HepG2 (cell line): Measurements from ENCODE around the gene P2RY6. TPM values are rescaled to one million over a fixed set of nuclear protein-coding genes. Genes with fewer than 3 reads are reported as not detected.

Experiments used
- EZH2 ChIP-seq: conservative IDR thresholded peaks from 2 replicates; pipeline ENCODE4 v1.6.1; 2012; ENCODE audit warnings: mild to moderate bottlenecking, low read depth, low read length, moderate library complexity
- KDM3A ChIP-seq: IDR thresholded peaks from 2 replicates; pipeline ENCODE4 v1.6.1; 2018; ENCODE audit warnings: low read depth, missing compliant biosample characterization
- MEF2D ChIP-seq: sonication (generic); formaldehyde crosslinking; IDR thresholded peaks from 2 replicates; pipeline ENCODE4 v1.5.1; 2020; ENCODE audit warnings: mild to moderate bottlenecking, missing genetic modification reagents
- MIER2 ChIP-seq: IDR thresholded peaks from 2 replicates; pipeline ENCODE4 v1.6.1; 2016; ENCODE audit warnings: missing biosample characterization, missing genetic modification reagents
- PAF1 ChIP-seq: IDR thresholded peaks from 2 replicates; pipeline ENCODE4 v1.6.1; 2016; ENCODE audit warnings: missing genetic modification reagents, missing compliant biosample characterization
- RFX1 ChIP-seq: fragments of 450-650 bp; IDR thresholded peaks from 2 replicates; pipeline ENCODE4 v1.6.1; 2017
- SIN3B ChIP-seq: fragments of 150-350 bp; IDR thresholded peaks from 2 replicates; pipeline ENCODE4 v1.6.1; 2014; ENCODE audit warnings: low read length
- SMARCC2 ChIP-seq: fragments of 450-650 bp; IDR thresholded peaks from 2 replicates; pipeline ENCODE4 v1.6.1; 2017; ENCODE audit warnings: antibody characterized with exemption, mild to moderate bottlenecking
- SNAPC5 ChIP-seq: sonication (generic); formaldehyde crosslinking; IDR thresholded peaks from 2 replicates; pipeline ENCODE4 v1.8.1; 2023; ENCODE audit warnings: mild to moderate bottlenecking, missing genetic modification reagents, borderline replicate concordance
- STAT5B ChIP-seq: sonication (generic); formaldehyde crosslinking; IDR thresholded peaks from 2 replicates; pipeline ENCODE4 v1.4.0; 2020; ENCODE audit warnings: missing genetic modification reagents
- THAP11 ChIP-seq: IDR thresholded peaks from 2 replicates; pipeline ENCODE4 v1.6.1; 2016; ENCODE audit warnings: missing biosample characterization, missing genetic modification reagents
- ZBTB40 ChIP-seq, 2 experiments: fragments of 450-650 bp in 1 of 2; sonication (generic) in 1 of 2; formaldehyde crosslinking in 1 of 2; IDR thresholded peaks; 2 replicates each; pipeline versions ENCODE4 v1.6.1 to v1.8.0; 2016 to 2022; ENCODE audit warnings: antibody characterized with exemption in 1 of 2, mild to moderate bottlenecking in 1 of 2, missing genetic modification reagents in 1 of 2
- ZNF180 ChIP-seq: sonication (generic); formaldehyde crosslinking; IDR thresholded peaks from 2 replicates; pipeline ENCODE4 v1.4.0; 2020; ENCODE audit warnings: low read depth, missing genetic modification reagents, borderline replicate concordance
- ZNF230 ChIP-seq: sonication (generic); formaldehyde crosslinking; IDR thresholded peaks from 2 replicates; pipeline ENCODE4 v1.4.0; 2020; ENCODE audit warnings: mild to moderate bottlenecking, missing genetic modification reagents
- ZNF543 ChIP-seq: sonication (generic); formaldehyde crosslinking; IDR thresholded peaks from 2 replicates; pipeline ENCODE4 v1.4.0; 2020; ENCODE audit warnings: mild to moderate bottlenecking, missing genetic modification reagents
- ZNF616 ChIP-seq: sonication (generic); formaldehyde crosslinking; IDR thresholded peaks from 2 replicates; pipeline ENCODE4 v1.5.0; 2020; ENCODE audit warnings: low read depth, mild to moderate bottlenecking, missing genetic modification reagents
- ZNF761 ChIP-seq: sonication (generic); formaldehyde crosslinking; conservative IDR thresholded peaks from 2 replicates; pipeline ENCODE4 v1.4.0; 2020; ENCODE audit warnings: mild to moderate bottlenecking, missing genetic modification reagents
- polyA plus RNA-seq, 8 experiments: library from polyadenylated mRNA; depleted of rRNA in 3 of 8; stranded (reverse) in 7 of 8; unstranded in 1 of 8; fragments of >200 nt; fragmentation: Illumina TruSeq in 4 of 8; extraction: Trizol in 4 of 8; gene quantifications; 2 replicates each; pipeline versions ENCODE4 v1.2.1 to v1.2.3, GENCODE V29; 2011 to 2016; ENCODE audit warnings: low read depth in 4 of 8, missing spikeins in 1 of 8, mixed read lengths in 1 of 8; ENCODE audit not compliant: insufficient read depth in 1 of 8
- total RNA-seq, 5 experiments: library from RNA; depleted of rRNA; stranded (reverse); fragments of >200 nt; fragmentation: Illumina TruSeq; extraction: Trizol; gene quantifications; 2 replicates each; pipeline ENCODE4 v1.2.3, GENCODE V29; 2016; ENCODE audit warnings: low read depth in 1 of 5
- TF ChIP-seq, protein P1 (sequence below): sonication (generic); formaldehyde crosslinking; IDR thresholded peaks from 2 replicates; pipeline ENCODE4 v1.4.0; 2020; ENCODE audit warnings: missing genetic modification reagents
- TF ChIP-seq, protein P2 (sequence below): IDR thresholded peaks from 2 replicates; pipeline ENCODE4 v1.6.1; 2018; ENCODE audit warnings: missing genetic modification reagents

Gene P2RY6
- total and polyA plus RNA-seq, 2 of the 13 experiments (the other 11 are each of a cell fraction or from before 2014, with no cell fraction given): 0.09 to 0.29 TPM

- TF ChIP-seq ZBTB40 (IDR thresholded peaks at IDR 0.05): no peak
- TF ChIP-seq ZBTB40 (CRISPR knock-in tag; IDR thresholded peaks at IDR 0.05): no peak
- TF ChIP-seq SMARCC2: no peak
- TF ChIP-seq STAT5B (CRISPR knock-in tag): no peak
- TF ChIP-seq ZNF230 (CRISPR knock-in tag): peak; percentile 63; the same call in 1 of the 2 replicates
- TF ChIP-seq, protein P1, sequence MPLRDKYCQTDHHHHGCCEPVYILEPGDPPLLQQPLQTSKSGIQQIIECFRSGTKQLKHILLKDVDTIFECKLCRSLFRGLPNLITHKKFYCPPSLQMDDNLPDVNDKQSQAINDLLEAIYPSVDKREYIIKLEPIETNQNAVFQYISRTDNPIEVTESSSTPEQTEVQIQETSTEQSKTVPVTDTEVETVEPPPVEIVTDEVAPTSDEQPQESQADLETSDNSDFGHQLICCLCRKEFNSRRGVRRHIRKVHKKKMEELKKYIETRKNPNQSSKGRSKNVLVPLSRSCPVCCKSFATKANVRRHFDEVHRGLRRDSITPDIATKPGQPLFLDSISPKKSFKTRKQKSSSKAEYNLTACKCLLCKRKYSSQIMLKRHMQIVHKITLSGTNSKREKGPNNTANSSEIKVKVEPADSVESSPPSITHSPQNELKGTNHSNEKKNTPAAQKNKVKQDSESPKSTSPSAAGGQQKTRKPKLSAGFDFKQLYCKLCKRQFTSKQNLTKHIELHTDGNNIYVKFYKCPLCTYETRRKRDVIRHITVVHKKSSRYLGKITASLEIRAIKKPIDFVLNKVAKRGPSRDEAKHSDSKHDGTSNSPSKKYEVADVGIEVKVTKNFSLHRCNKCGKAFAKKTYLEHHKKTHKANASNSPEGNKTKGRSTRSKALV: no peak
- no peak for TF ChIP-seq ZNF180 (CRISPR knock-in tag)
- TF ChIP-seq PAF1 (CRISPR knock-in tag): no peak
- peak; percentile 59; the same call in 1 of the 2 replicates for TF ChIP-seq THAP11 (CRISPR knock-in tag)
- TF ChIP-seq ZNF761 (CRISPR knock-in tag): 0 out of 2 replicates have a peak, but pooled peaks have one; percentile 54
- no peak; the same call in 1 of the 2 replicates for TF ChIP-seq KDM3A (CRISPR knock-in tag)
- no peak for TF ChIP-seq SIN3B
- peak; percentile 70 for TF ChIP-seq MEF2D (CRISPR knock-in tag)
- peak; percentile 44; the same call in 1 of the 2 replicates for TF ChIP-seq ZNF543 (CRISPR knock-in tag)
- no peak for TF ChIP-seq ZNF616 (CRISPR knock-in tag)
- TF ChIP-seq, protein P2, sequence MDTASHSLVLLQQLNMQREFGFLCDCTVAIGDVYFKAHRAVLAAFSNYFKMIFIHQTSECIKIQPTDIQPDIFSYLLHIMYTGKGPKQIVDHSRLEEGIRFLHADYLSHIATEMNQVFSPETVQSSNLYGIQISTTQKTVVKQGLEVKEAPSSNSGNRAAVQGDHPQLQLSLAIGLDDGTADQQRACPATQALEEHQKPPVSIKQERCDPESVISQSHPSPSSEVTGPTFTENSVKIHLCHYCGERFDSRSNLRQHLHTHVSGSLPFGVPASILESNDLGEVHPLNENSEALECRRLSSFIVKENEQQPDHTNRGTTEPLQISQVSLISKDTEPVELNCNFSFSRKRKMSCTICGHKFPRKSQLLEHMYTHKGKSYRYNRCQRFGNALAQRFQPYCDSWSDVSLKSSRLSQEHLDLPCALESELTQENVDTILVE (CRISPR knock-in tag): peak; percentile 10; the same call in 1 of the 2 replicates
- no peak for TF ChIP-seq SNAPC5 (CRISPR knock-in tag)
- TF ChIP-seq EZH2: no peak
- no peak for TF ChIP-seq RFX1
- TF ChIP-seq MIER2: 0 out of 2 replicates have a peak, but pooled peaks have one; percentile 11
Measured at GRCh38 chr11:73307323-73308002, 35.3 kb downstream of the P2RY6 start (continued).
